CD4-positive, alpha-beta T cell treated with Interleukin-21 for 1 hour (primary cell): ENCODE measurements around the gene DNAAF1.
"Not testable (repeated sequence)": the region's sequence is repeated elsewhere in the genome, so short reads cannot be mapped to it uniquely, and the experiment has no call there.

Experiments
- DNase-seq: peaks from one replicate; pipeline ENCODE4 v3.0.0-alpha.2; 2020

The DNAAF1 gene

DNA sequence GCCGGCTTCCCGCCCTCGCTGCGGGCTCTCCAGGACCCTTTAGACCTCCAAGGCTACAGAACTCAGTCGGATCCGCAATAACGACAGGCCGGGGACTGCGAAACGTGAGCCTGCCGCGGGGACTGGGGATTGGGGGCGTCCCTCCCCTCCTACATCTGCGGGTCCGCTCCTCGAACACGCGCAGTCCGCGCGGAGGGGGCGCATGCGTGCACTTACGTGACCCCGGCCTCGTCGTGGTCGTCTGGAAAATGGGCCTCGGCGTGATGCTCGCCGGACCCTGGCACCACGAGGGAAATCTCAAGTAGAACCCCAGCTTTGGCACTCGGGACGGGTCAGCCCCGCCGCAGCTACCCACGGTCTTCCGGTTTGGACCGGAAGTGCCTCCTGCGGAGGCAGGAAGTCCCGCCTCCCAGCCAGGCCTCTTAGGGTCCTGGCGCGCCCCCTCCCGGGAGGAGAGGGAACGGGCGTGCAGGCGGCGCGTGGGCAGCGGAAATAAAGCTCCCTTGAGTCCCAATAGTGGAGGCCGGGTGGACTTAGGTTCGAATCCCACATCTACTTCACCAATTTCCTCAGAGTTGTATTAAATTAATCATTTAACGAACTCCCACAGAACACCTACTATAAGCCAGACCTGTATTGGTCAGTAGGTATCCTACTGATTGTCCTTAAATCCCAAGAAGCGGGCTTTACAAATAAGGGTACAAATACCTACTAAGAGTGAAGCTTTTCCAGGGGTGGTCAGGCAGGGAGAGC lies 41.8 kb downstream of the DNAAF1 start, which contains the start of gene TAF1C:
Gene TAF1C (minus strand): TSS at position 373 of the 753 bp plus-strand sequence. CDS start 2,069 bp downstream, outside the sequence.
- DNase-seq: peak; percentile 91

DNA sequence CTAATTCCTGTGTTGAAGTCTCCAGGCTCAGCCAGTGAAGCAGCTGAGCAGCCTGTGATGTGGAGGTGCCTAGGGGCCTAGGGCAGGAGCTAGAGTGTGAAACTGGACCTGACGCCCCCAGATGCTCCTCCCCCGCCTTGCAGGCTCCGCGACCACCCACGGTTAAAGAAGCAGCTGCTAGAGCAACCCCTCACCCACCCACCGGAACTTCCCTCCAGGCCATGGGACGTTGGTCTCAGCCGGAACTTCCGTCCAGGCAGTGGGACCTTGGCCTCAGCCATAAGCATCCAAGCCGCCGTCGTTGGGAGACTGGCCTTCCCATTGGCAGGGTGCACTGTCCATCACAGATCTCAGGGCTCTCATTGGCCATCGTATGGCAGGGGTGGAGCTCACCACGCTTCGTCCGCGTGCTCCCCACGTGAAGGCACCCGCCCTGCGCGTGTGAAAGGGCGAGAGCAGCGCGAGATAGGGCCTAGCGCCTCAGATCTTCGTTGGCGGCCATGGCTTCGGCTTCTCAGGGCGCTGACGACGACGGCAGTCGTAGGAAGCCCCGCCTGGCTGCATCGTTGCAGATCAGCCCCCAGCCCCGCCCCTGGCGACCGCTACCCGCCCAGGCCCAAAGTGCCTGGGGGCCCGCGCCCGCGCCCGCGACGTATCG lies 45.8 kb downstream of the DNAAF1 start, which contains the start of gene ADAD2:
Gene ADAD2 (plus strand): TSS at position 427 of the 658 bp plus-strand sequence. CDS start 74 bp downstream, at position 501.
- DNase-seq: no peak

DNA sequence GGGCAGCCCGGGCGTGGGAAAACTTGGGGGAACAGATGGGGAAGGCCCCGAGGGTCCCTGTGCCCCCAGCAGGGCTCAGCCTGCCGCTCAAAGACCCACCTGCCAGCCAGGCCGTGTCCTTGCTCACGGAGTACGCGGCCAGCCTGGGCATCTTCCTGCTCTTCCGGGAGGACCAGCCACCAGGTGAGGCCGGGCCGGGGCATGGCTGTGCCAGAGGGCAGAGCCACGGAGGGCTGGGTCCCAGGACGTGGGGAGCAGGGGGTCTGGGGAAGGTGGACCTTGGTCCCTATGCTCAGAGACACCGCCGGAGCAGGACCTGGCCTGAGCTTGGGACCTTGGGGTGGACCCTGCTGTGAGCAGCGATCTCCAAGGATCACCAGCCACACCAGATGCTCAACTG lies 46.4 kb downstream of the DNAAF1 start:
- DNase-seq: no peak

DNA sequence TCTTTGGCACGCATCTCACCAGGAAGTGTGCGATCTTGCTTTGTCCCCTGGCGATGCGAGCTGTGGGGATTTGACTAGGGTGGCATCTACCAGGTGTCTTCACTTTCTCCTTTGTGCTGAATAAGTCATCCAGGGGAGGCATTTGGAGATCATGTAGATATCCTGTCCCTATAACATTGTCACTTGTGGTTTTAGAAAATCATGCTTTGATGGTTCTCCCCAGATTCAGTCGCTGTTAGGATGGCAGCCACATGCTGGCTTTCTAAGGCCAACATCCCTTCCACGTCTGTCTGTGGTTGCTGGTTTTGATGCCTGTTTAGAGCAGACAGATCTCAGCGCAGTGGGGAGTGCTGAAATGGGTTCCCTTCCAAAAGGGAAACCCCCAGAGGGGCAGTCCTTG lies 48.4 kb downstream of the DNAAF1 start:
- DNase-seq: no peak

DNA sequence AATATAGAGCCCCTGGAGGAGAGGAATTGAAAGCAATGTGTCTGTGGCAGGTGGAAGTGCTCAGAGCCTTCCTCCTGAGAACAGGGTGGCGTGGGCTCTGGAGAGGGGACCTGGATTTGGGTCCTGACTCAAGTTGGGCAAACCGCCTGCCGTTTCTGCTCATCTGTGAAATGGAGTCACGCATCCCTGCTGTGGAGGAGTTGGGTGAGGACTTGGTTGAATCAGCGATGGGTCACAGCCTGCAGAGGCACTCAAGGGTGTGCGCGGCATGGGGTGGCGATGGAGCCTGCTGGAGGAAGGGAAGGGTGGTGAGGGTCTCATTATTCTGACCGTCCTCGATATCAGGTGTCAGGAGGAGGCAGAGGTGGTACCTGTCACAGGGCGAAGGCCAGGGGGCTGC lies 48.9 kb downstream of the DNAAF1 start:
- no peak for DNase-seq

DNA sequence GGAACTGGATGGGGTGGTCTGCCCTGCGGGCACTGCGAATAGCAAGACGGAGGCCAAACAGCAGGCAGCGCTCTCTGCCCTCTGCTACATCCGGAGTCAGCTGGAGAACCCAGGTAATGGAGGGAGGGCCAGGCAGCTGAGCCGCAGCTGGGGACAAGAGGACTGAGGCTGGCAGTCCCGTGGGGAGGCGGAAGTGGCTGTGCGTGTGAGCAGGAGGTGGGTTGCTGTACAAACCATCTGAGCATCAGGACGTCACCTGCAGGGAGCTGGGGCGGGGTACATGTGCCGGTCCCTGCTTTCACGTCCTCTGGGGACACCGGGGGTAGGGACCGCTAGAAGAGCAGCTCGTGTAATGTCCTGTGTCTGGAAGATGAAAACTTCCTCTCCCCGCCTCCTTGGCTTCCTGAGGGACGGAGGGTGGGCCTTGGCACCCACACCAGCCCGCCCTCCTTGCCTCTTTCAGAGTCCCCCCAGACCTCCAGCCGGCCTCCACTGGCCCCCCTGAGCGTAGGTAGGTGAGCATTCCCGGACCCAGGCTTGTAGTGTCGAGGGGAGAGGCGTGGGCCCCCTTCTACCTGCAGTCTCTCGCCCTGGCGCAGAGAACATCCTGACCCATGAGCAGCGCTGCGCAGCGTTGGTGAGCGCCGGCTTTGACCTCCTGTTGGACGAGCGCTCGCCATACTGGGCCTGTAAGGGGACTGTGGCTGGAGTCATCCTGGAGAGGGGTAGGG lies 49.5 kb downstream of the DNAAF1 start:
- peak; percentile 22 for DNase-seq

DNA sequence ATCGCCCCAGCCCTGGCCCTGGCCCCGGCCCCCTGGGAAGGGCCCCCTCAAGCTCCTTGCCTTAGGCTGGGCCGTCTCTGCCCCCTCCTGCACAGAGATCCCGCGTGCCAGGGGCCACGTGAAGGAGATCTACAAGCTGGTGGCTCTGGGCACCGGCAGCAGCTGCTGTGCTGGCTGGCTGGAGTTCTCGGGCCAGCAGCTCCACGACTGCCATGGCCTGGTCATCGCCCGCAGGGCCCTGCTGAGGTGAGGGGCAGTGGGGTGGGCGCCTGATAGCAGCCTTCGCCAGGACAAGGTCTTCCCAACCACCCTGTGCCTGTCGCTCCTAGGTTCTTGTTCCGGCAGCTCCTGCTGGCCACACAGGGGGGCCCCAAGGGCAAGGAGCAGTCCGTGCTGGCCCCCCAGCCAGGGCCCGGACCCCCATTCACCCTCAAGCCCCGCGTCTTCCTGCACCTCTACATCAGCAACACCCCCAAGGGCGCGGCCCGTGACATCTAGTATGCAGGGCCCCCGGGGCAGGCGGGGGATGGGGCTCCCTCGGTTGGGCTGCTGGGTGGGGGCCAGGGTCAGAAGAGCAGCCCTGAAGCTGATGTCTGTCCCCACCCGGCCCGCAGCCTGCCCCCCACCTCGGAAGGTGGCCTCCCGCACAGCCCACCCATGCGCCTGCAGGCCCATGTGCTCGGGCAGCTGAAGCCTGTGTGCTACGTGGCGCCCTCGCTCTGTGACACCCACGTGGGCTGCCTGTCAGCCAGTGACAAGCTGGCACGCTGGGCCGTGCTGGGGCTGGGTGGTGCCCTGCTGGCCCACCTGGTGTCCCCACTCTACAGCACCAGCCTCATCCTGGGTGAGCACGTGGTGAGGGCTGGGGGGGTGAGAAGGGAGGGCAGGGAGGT lies 50.3 kb downstream of the DNAAF1 start:
- no peak for DNase-seq

DNA sequence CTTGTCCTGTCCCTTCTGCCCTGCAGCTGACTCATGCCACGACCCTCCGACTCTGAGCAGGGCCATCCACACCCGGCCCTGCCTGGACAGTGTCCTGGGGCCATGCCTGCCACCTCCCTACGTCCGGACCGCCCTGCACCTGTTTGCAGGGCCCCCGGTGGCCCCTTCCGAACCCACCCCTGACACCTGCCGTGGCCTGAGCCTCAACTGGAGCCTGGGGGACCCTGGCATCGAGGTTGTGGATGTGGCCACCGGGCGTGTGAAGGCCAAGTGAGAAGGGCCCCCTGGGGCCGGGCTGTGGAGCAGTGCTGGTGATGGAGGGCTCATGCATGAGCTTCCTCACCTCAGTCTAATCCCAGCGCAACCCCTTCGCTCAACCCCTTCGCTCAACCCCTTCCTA lies 51.0 kb downstream of the DNAAF1 start:
- DNase-seq: no peak

DNA sequence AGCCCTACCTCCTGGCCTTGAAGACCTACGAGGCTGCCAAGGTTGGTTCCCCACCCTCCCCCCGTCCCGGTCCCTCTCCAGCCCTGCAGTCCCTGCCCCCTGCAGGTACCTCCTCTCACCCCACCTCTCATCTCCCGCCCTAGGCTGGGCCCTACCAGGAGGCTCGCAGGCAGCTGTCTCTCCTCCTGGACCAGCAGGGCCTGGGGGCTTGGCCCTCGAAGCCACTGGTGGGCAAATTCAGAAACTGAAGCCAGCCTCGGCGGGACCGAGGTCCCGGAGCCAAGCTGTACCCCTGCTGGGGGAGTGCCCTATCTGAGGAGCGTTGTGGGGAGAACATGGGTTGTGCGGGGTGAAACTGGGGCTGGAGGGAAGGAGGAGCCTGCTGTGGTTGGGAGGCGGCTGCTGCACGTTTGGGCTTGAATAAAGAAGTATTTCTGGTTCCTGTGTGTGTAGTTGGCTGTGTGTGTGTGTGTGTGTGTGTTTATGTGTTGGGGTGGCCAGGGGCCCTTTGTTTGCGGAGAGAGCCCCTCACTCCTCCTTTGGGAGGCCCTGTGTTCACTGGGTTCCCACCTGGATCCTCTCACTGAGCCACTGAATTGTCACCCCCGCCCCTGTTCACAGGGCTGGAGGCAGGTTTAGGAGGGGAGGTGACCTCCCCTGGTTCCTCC lies 51.8 kb downstream of the DNAAF1 start:
- no peak for DNase-seq

DNA sequence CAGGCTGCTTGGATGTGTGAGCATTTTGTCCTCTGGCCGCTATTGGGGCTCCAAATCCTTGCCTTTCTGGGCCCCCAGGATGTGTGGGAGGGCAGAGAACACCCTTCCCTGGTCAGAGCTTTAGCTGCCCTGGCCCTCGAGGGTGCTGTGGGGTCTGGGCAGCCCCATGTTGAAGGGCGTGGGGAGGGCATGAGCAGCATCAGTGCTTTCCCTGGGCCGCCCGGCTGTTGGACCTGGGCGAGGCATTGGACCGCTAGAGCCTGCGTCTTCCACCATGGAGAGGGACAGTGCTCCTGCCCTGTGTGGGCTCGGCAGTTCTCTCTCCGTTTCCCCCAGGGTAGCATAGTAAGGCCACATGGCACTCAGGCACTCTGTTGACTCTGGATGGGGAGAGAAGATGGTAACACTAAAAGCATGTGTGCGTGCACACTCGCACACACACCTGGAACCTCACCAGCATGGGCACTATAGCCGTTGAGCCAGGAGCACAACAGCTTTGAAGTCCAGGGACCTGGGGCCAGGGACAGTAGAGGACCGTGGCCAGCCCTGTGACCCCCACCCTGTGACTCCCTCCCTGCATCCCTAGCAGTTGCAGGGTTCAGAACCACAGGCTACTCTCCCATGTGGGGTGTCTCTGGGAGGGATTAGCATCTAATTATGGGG lies 52.5 kb downstream of the DNAAF1 start:
- DNase-seq: no peak

DNA sequence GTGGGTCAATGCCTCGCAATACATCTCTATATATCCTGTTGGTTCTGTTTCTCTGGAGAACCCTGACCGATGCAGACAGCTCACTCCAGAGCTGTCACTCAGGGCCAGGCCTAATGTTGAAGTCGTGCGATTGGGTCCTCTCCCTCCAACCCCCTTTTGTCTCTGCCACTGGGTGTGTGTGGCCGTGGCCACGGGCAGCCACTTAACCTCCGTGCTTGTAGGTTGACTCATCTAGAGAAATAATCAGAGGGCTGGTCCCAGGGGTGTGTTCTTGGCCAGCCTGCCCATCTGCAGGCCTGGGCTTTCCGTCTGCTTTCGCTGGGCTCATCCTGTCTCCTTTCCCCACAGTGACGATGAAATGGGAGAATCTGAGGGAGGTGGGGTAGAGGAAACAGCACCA lies 53.3 kb downstream of the DNAAF1 start:
- no peak for DNase-seq

DNA sequence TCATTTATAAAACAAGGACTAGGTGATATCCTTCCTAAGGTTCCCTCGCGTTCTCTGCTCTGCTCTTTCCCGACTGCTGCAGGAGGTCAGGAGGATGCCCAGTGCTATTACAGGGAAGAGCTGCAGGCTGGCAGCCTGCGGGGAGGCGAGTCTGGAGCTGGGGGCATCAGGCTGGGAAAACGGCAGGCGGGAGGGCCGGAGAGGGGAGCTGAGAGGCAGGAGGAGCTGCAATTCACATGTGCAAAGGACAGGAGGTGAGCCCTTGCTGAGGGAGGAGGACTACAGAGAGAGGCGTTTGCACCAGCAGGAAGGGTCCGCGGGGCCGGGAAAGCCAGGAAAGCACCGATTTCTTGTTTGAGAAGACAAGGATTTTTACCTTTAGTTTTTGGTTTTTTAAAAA lies 54.0 kb downstream of the DNAAF1 start:
- DNase-seq: no peak

DNA sequence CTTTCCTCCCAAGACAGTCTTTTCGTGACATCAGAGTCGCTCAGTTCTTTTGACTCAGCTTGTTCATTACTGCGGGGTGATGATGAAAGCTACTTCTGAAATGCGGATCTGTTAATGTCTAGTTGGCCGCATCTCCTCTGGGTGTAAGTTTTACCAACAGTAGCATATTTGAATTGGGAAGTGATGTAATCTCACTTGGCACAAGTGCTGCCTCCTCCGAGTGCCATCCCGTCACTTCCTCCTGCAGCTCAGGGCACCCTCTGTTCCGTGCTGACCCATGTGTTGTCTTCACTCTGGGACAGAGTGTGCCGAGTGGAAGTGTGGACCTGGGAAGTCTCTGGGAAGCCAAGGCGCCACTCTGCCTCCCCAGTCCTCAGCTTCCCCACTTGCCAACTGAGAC lies 54.8 kb downstream of the DNAAF1 start:
- DNase-seq: peak; percentile 9

DNA sequence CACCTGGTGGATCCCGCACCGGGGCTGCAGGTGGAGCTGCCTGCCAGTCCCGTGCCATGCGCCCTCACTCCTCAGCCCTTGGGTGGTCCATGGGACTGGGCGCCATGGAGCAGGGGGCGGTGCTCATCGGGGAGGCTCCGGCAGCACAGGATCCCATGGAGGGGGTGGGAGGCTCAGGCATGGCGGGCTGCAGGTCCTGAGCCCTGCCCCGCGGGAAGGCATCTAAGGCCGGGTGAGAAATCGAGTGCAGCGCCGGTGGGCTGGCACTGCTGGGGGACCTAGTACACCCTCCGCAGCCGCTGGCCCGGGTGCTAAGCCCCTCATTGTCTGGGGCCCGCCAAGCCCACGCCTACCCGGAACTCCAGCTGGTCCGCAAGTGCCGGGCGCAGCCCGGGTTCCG lies 59.4 kb downstream of the DNAAF1 start:
- not testable (repeated sequence) for DNase-seq

DNA sequence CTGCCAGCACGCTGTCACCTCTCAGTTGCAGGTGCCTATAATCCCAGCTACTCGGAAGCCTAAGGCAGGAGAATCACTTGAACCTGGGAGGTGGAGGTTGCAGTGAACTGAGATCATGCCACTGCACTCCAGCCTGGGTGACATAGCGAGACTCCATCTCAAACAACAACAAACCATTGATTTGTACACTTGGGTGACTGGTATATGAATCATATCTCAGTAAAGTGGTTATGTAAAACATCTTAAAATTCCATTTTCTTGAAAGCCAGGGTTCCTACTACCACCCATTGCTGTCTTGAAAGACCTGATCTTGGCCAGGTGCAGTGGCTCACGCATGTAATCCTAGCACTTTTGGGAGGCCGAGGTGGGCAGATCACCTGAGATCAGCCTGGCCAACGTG lies 60.0 kb downstream of the DNAAF1 start:
- DNase-seq: not testable (repeated sequence)

DNA sequence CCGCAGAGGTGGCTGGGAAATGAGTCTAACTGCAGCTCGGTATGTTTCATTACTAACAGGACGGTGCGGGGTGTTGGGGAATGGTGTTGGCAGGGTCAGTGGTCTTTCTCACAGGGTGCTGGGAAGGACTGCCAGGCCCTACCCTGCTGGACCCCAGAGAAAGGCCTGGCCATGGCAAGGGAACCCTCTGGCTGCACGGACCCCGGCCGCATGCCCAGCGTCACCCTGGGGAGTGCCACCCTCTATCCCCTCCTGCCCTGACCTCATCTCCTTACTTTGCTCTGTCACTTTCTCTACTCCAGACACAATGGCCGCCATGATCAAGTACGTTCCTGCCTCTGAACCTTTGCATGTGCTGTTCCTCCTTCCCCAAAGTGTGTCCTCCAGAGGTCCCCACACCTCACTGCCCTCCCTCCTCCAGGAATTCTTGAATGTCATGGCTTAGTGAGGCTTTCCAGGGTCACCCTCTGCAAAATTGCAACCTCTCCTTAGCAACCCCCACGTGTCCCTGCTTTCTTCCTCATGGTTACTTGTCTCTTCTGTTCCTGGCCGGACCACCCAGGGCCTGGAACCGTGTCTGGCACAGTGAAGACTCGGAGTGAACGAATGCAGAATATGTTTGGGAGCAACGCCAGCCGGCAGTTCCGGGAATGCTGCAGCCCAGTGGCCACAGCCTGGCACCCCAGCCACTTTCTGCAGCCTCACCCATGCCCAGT lies 61.0 kb downstream of the DNAAF1 start:
- no peak for DNase-seq

DNA sequence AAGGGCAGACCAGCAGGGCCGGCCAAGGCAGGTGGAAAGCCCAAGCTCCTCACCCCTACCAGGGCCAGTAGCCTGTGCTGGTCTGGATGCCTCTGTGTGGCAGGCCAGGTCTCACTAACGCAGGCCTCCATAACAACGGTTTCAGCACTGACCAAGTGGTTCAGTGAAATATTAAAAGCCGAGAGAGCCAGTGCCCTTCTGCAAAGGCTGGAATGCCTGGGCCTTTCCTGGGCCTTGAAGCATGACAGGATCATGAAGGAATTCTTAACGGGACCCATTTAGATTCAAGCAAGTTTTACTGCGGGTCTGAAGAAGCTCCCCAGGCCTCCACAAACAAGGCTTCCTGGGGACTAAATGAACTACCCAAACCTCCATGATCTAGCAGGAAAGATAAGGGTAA lies 62.1 kb downstream of the DNAAF1 start:
- DNase-seq: no peak

DNA sequence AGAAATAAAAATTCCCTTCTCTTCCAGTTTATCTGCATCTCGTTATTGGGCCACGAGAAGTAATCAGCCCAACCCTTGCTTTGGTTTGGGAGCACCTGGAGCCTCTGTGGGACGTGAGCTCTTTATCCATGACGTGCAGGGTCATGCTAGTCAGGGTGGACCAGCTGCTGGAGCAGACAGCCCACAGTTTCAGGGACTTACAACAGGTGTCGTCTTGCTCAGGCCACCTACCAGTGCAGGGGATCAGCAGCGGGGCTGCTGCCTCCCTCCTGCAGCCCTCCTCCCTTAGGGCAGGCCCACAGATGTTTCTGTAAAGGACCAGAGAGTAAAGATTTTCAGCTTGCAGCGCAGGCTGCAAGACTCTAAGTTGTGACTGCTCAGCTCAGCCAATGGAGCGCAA lies 62.8 kb downstream of the DNAAF1 start:
- DNase-seq: no peak

DNA sequence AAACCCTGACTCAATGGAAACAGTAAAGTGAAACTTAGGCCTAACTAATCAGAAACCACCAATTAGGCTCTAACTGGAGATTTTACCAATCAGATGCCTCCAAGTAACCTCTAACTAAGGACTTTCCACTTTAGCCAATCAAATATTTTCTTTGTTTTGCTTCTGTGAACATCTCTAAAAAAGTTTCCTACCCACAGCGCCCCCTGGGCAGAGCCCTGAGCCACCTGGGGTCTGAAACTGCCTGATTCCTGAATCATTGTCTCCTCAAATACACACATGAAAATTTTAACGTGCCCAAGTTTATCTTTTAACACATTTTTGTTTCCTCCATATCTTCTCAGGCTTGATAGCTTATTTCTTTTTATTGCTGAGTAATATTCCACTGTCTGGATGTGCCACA lies 64.9 kb downstream of the DNAAF1 start:
- no peak for DNase-seq

DNA sequence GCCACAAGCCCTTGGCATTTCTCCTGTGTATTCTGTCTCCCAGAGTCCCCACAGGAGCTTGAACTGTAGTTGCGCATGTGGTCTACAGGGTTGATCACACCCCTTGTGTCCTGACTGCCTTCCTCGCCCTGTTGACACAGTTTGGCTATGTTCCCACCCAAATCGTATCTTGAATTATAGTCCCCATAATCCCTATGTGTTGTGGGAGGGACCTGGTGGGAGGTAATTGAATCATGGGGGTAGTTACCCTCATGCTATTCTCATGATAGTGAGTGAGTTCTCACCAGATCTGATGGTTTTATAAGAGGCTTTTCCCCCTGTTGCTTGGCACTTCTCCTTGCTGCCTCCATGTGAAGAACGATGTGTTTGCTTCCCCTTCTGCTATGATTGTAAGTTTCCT lies 67.0 kb downstream of the DNAAF1 start:
- DNase-seq: no peak

DNA sequence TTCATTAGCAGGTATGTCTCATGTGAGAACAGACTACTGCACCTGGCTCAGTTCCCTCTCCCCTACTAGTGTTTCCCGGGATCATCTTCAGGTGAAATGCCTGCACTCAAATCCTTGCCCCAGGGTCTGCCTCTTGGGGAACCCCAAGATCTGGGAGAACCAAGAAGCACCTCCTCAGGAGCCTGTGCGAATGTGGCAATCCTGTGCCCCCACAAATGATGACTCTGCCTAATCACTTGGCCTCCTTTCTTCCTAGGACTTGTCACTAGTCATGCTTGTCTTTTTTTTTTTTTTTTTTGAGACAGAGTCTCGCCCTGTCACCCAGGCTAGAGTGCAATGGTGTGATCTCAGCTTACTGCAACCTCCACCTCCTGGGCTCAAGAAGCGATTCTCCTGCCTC lies 67.5 kb downstream of the DNAAF1 start:
- no peak for DNase-seq
